ENCODE measurements around the gene C5orf34.
A peak's percentile ranks its signal among the peaks of the same experiment; 100 is the strongest.
"Not testable (repeated sequence)": the region's sequence is repeated elsewhere in the genome, so short reads cannot be mapped to it uniquely, and the experiment has no call there.

Gene C5orf34

GRCh38 chr5:43515678-43516048, 715 bp upstream of the C5orf34 start:
- no peak for DNase-seq (ENCODE audit: low read depth)

GRCh38 chr5:43514471-43514815, 505 bp downstream of the C5orf34 start:
- no peak for DNase-seq (ENCODE audit: low read depth)

GRCh38 chr5:43514025-43514424, 923 bp downstream of the C5orf34 start:
- DNase-seq (ENCODE audit: low read depth) = no peak

GRCh38 chr5:43511062-43511461, 3.9 kb downstream of the C5orf34 start:
- not testable (repeated sequence) for DNase-seq (ENCODE audit: low read depth)

DNA sequence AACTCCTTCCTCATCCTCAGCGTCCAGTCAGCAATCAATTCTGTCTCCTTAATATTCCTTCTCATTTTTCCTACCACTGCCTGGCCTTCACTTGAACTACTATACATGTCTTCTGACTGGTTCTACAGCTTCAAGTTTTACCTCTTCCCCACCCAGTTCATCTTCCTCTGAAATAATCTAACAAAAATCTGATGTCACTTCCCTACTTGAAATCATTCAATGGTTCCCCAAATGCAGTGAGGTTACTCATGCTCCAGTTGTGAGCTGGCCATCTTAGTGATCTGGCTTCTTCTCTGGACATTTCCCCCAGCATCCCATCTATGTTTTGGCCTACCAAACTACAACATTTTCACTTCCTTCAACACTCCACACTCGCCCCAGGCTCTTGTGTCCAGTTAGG, 16.4 kb downstream of the C5orf34 start:
- no peak for DNase-seq (ENCODE audit: low read depth)

DNA sequence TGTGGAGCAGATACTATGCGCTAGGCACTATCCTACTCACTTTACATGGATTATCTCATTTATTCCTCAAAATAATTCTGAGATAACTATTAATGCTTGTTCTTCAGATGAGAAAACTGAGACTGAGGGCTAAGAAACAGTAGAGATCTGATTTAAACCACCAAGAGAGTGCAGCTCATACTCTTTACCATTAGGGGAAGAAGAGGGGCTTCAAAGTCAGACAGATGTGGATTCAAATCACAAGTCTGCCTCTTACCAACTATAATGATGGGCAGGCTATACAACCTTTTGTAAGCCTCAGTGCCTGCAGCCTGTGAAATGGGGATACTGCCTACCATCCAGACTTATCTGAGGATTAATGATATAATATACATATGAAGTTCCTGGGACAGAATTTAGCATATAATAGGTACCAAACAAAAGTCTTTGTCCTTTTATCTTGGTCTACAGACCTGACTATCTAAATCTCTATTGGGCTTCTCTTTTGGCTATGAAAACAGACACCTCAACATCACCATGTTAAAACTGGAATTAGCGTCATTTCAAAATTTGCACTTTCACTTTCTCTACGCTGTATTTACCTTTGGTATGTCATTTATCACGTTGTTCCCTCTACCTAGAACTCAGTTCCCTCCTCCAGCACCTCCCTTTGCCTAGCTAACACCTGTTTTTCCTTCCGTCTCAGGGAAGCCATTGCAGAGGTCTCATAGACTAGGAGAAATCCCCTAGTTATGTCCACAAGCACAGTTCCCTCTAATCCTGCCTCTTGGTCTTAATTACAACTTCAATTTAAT, 17.4 kb downstream of the C5orf34 start:
- no peak for DNase-seq (ENCODE audit: low read depth)

DNA sequence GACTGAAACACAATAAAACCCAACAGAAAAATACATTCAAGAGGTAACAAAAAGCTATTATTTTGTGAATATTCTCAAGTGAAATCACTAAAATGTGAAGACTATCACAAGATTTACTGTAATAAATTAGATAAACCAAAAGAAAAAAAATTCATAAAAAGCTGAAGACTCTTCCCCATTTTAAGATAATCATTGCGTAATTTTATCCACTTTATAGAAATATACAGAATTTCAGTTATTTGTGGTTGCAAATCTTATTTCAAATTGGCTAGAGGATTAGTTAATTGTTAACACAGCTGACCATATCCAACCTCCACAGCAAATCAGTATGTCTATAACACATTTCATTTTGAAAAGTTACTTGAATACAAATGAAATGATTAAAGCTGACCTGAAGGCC, 23.6 kb downstream of the C5orf34 start:
- no peak for DNase-seq (ENCODE audit: low read depth)

DNA sequence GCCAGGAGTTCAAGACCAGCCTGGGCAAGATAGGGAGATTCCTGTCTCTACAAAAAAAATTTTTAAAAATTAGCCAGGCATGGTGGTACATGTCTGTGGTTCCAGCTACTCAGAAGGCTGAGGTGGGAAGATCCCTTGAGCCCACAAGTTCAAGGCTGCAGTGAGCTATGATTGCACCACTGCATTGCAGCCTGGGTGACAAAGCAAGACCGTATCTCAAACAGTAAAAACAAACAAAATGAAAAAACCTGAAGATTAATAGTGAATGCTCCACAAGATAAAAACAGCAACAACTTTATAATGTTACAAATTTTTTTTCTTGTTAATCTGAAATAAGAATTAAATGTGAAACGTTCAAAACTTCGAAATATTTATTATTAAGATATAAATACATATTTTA, 28.6 kb downstream of the C5orf34 start:
- no peak for DNase-seq (ENCODE audit: low read depth)

- no peak for DNase-seq (ENCODE audit: low read depth)
These were observed 29.5 kb downstream of the C5orf34 start for GRCh38 chr5:43485406-43485805.

GRCh38 chr5:43484106-43484849, 30.7 kb downstream of the C5orf34 start:
- peak; percentile 75 for DNase-seq (ENCODE audit: low read depth)

GRCh38 chr5:43483298-43484105, 31.4 kb downstream of the C5orf34 start, which contains the start of gene TMEM267:
TSS of gene TMEM267 (minus strand) at chr5:43483865. CDS start at chr5:43453969, 29,896 bp downstream.
- DNase-seq (ENCODE audit: low read depth) = peak; percentile 78

GRCh38 chr5:43482490-43483297, 32.3 kb downstream of the C5orf34 start:
- no peak for DNase-seq (ENCODE audit: low read depth)

GRCh38 chr5:43469671-43470391, 45.1 kb downstream of the C5orf34 start:
- DNase-seq (ENCODE audit: low read depth) = no peak

DNA sequence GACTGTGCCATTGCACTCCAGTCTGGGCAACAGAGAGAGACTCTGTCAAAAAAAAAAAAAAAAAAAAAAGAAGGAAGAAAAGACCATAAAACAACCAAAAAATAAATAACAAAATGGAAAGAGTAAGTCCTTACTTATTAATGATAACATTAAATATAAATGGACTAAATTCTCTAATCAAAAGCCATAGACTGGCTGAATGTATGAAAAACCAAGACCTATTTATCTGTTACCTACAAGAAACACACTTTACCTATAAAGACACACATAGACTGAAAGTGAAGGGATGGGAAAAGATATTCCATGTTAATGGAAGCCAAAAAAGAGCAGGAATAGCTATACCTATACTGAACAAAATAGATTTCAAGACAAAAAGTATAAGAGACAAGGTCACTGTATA, 47.8 kb downstream of the C5orf34 start:
- no peak for DNase-seq (ENCODE audit: low read depth)

- not testable (repeated sequence) for DNase-seq (ENCODE audit: low read depth)
These were observed 49.5 kb downstream of the C5orf34 start for GRCh38 chr5:43465455-43465854.

- no peak for DNase-seq (ENCODE audit: low read depth)
These were observed 53.9 kb downstream of the C5orf34 start for GRCh38 chr5:43461066-43461465.

- DNase-seq (ENCODE audit: low read depth) = no peak
These were observed 58.4 kb downstream of the C5orf34 start for GRCh38 chr5:43456556-43456955.

DNA sequence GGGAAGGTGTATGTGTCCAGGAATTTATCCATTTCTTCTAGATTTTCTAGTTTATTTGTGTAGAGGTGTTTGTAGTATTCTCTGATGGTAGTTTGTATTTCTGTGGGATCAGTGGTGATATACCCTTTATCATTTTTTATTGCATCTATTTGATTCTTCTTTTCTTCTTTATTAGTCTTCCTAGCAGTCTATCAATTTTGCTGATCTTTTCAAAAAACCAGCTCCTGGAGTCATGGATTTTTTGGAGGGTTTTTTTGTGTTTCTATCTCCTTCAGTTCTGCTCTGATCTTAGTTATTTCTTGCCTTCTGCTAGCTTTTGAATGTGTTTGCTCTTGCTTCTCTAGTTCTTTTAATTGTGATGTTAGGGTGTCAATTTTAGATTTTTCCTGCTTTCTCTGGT, 73.4 kb downstream of the C5orf34 start:
- not testable (repeated sequence) for DNase-seq (ENCODE audit: low read depth)

- no peak for DNase-seq (ENCODE audit: low read depth)
These were observed 77.8 kb downstream of the C5orf34 start for GRCh38 chr5:43437062-43437660.

Measured in stimulated activated CD8-positive, alpha-beta memory T cell treated with anti-CD3 and anti-CD28 coated beads, Interleukin-12 subunit alpha, Interleukin-12 subunit beta, amount 100 ng/mL, for 4 hours (primary cell).